Choroid plexus epithelial cell (primary cell): ENCODE data around the gene MRFAP1L1.
"Not testable (repeated sequence)": the region's sequence is repeated elsewhere in the genome, so short reads cannot be mapped to it uniquely, and the experiment has no call there.

Experiments used
- DNase-seq: peaks from one replicate; pipeline ENCODE4 v3.0.0-alpha.2; 2010; ENCODE audit warnings: low read depth
- H3K4me3 ChIP-seq: 2 replicates; pipeline ENCODE4 v1.5.1; 2011; ENCODE audit warnings: low read depth, mild to moderate bottlenecking, control low read depth, low read length, moderate library complexity
- CTCF ChIP-seq: conservative IDR thresholded peaks from 2 replicates; pipeline ENCODE4 v1.5.1; 2011; ENCODE audit warnings: low read depth, mild to moderate bottlenecking, control low read depth, inconsistent platforms, low read length, moderate library complexity

The MRFAP1L1 gene

GRCh38 chr4:6709230-6710114 is at the start of gene MRFAP1L1:
TSS of gene MRFAP1L1 (minus strand) at chr4:6709865. CDS start at chr4:6709629, 236 bp downstream.
- H3K4me3 ChIP-seq, result peak within 1 kb of the TSS; percentile 84
- DNase-seq, result peak; percentile 98
- TF ChIP-seq CTCF, result peak; percentile 30

- no peak for TF ChIP-seq CTCF
- H3K4me3 ChIP-seq, result no peak overlapping the region
- no peak for DNase-seq
These were observed 49.1 kb upstream of the MRFAP1L1 start for GRCh38 chr4:6758728-6759127.

GRCh38 chr4:6756345-6756744 is 46.7 kb upstream of the MRFAP1L1 start:
- not testable (repeated sequence) for H3K4me3 ChIP-seq, DNase-seq

- no peak overlapping the region for H3K4me3 ChIP-seq
- TF ChIP-seq CTCF, result no peak
- DNase-seq, result no peak
These were observed 45.6 kb upstream of the MRFAP1L1 start for GRCh38 chr4:6755088-6755753.

- no peak for DNase-seq
- no peak for TF ChIP-seq CTCF
- H3K4me3 ChIP-seq, result no peak overlapping the region
These were observed 44.9 kb upstream of the MRFAP1L1 start for GRCh38 chr4:6754481-6755087.

- no peak overlapping the region for H3K4me3 ChIP-seq
- no peak for TF ChIP-seq CTCF
- DNase-seq, result no peak
These were observed 44.2 kb upstream of the MRFAP1L1 start for GRCh38 chr4:6753891-6754290.

GRCh38 chr4:6753103-6753560 is 43.5 kb upstream of the MRFAP1L1 start:
- DNase-seq, result no peak
- TF ChIP-seq CTCF, result no peak
- no peak overlapping the region for H3K4me3 ChIP-seq
